ENCODE data around the gene SCRN1.

DNA sequence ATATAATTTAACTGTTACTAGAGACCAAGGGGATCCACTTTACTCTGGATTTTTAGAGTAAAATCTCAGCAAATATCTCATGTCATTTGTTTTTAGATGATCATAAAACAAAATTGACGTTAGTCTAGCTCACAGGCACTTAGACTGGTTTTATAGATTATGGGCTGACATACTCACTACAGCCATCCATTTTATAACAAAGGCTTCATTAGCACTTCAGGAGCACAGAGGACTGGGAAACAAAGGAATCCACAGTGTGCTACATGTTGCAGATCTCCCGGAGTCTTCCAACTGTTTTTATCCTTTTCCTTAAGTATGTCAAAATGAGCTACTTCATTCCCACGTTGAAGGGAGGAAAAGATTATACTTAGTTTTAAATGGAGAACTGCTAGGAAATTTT, 15.9 kb upstream of the SCRN1 start:
- TF ChIP-seq TEAD4 (IDR thresholded peaks at IDR 0.05) (no peak), FOXM1 (IDR thresholded peaks at IDR 0.05; ENCODE audit: borderline replicate concordance, low read depth) (no peak)
- TF ChIP-seq, protein P1, sequence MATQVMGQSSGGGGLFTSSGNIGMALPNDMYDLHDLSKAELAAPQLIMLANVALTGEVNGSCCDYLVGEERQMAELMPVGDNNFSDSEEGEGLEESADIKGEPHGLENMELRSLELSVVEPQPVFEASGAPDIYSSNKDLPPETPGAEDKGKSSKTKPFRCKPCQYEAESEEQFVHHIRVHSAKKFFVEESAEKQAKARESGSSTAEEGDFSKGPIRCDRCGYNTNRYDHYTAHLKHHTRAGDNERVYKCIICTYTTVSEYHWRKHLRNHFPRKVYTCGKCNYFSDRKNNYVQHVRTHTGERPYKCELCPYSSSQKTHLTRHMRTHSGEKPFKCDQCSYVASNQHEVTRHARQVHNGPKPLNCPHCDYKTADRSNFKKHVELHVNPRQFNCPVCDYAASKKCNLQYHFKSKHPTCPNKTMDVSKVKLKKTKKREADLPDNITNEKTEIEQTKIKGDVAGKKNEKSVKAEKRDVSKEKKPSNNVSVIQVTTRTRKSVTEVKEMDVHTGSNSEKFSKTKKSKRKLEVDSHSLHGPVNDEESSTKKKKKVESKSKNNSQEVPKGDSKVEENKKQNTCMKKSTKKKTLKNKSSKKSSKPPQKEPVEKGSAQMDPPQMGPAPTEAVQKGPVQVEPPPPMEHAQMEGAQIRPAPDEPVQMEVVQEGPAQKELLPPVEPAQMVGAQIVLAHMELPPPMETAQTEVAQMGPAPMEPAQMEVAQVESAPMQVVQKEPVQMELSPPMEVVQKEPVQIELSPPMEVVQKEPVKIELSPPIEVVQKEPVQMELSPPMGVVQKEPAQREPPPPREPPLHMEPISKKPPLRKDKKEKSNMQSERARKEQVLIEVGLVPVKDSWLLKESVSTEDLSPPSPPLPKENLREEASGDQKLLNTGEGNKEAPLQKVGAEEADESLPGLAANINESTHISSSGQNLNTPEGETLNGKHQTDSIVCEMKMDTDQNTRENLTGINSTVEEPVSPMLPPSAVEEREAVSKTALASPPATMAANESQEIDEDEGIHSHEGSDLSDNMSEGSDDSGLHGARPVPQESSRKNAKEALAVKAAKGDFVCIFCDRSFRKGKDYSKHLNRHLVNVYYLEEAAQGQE (IDR thresholded peaks at IDR 0.05; ENCODE audit: low read depth): no peak

All from Ishikawa (cell line).